Activated CD8-positive, alpha-beta memory T cell treated with anti-CD3 and anti-CD28 coated beads for 4 hours (primary cell): ENCODE data around the gene USP24.

Experiments
- DNase-seq, 2 donors: peaks; one replicate each; pipeline ENCODE4 v3.0.0-alpha.2; 2020; ENCODE audit warnings: low read depth in 2 of 2

USP24 gene

DNA sequence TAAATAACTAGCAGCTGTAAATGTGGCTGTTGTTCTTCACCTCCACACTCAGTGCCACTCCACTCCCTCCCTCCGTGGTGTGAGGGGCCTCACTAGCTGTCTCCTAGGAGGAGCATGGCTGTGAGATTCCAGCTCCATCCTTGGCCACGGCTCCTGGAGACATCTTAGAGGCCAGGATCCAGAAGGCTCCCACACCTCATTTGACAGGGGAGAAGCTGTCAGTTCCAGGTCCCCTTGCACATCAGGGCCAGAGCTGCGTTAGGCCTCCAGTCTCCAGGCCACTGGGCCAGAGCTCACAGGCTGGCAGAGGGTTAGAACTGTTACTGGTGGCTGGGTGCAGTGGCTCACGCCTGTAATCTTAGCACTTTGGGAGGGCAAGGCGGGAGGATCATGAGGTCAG is 160.8 kb downstream of the USP24 start:
- DNase-seq = no peak

DNA sequence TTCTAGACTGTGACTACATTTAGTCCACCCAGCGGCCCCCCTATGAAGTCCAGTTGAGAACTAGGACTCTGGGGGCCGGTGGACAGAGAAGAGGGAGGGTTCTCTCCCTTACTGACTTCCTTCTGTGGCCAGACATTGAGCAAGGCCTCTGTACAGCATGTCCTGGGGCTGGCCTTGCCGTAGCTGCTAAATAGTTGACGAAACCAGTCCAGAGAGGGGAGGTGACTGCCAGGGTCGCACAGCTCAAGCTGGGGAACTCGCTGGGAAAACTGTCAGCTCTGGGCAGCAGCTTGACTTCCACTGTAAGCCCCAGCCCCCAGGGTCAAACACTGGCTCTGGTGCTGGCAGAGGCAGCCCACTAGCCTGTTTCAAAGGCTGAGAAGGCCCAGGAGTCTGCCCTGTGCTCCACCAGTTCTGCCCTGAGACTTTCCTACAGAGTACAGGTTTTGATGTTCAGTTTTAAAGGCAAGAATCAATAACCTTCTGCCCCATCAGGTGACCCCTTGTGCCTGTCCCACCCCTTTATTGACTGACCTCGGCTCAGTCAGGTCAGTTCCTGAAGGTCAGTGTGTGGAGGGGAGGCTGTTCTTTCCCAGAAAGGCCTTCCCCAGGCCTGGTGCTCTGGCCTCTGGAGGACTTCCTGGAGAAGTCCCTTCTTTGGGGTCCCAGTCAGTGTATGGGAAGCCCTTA is 161.8 kb downstream of the USP24 start:
- DNase-seq = no peak

DNA sequence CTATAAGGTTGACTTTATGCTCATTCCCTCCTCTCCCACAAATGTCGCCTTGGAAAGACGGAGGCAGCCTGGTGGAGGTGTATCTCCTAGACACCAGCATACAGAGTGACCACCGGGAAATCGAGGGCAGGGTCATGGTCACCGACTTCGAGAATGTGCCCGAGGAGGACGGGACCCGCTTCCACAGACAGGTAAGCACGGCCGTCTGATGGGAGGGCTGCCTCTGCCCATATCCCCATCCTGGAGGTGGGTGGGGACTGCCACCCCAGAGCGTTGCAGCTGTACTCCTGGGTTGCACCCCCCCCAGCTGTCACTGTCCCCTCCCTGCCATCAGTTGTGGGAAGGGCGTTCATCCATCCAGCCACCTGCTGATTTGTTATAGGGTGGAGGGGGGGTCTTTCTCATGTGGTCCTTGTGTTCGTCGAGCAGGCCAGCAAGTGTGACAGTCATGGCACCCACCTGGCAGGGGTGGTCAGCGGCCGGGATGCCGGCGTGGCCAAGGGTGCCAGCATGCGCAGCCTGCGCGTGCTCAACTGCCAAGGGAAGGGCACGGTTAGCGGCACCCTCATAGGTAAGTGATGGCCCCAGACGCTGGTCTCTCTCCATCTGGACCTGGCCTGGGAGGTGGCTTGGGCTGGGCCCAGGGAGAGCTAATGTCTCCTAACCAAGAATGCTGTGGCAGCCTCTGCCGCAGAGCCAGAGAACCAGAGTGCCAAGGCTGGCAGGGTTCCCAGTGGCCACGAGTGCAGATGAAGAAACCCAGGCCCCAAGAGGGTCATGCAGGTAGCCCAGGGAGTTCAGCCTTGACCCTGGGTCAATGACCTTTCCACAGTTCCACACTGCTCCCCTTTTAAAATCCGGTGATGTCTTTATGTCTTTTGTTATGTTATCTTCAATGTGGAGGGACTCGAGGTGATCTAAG is 162.7 kb downstream of the USP24 start:
- no peak for DNase-seq

DNA sequence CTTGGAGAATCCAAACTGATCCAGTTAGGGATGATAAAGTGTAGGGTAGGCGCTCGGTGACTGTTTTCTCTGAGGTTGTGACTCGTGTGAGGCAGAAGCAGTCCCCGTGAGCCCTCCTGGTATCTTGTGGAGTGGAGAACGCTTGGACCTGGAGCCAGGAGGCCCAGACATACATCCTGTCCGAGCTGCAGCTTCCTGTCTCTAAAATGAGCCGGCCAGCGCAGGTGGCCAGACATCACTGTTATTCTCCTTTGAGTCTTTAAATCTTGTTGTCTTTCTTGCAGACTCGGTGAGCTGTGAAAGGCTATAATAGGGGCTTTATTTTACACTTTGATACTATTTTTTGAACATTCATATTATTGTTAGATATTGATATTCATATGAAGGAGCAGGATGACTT is 163.5 kb downstream of the USP24 start:
- no peak for DNase-seq

DNA sequence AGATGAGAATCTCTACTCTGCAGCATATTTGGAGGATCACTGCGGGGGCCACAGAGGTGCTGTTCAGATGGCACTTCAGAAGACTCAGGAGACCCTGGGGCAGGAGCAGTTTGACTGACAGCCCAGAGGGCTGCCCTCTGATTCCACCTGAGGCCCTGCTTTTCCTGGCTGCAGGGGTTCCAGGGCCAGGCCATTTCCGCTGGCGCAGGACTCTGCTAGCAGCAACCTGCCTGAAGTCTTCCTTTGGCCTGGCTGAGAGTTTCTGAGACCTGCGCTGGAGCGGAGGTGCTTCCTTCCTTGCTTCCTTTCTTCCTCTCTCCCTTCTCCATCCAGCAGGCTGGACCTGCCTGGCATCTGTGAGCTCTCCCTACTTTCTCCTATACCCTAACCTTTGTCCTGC is 164.0 kb downstream of the USP24 start:
- no peak for DNase-seq

DNA sequence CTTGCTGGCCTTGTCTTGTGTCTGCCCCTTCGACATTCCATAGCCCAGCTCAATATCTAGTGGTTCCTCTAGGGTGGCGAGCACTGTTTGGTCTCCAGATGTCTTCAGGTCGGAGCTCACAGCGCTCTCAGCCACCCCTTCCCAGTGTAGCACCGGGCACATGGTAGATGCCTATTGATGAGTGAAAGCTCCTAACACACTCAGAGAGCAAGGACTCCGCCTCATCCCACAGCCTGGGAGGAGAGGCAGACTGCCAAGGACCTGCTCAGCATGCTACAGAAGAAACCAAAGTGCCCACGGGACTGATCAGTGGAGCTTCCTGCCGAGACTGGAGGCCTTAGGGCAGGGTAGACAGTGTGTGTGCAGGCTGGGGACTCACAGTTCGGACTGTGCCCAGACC is 164.9 kb downstream of the USP24 start:
- no peak for DNase-seq

DNA sequence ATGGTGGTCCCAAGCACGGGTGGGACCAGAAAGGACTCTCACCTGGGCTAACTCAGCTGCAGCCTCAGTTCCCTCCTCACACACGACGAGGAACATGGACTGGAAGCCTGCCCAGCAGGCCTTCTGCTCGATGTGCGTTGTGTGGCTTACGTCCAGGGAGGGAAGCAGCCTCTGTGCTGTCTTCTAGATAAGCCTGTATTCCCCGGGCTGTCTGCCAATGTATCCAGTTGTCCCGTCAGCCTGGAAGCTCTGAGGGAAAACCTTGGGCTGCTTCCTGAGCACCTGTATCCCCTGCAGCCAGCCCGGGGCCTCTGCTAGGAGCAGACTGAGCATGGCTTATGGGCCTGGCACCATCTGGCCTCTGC is 165.3 kb downstream of the USP24 start:
- no peak for DNase-seq

DNA sequence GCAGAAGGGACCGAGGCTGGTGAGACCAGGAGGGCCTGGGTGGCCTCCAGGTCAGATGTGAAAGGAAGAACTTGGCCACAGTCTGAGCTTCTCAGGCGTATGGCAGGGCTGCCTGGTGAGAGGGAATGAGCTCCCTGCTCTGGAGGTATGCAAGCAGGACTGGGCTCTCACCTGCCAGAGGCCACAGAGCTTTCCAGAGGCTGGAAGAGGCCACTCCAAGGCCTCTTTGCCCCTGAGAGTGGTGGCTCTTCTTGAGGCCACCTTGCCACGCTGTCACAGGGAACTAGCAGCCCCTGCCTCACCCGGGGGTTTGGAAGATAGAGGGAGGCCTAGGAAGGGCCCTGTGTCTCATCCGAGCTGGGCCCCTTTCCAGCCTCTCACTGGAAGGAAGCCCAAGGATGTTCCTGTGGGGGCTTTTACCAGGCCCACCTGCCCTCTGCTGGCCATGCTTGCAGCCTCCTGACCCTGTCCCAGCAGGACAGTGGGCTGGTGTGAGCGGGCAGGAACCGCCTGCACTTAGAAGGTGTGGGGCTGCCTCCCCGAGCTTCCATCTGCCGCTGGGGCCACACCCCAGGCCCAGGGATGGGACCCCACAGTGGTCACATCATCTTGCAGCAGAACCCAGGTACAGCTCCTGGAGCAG is 165.8 kb downstream of the USP24 start:
- DNase-seq = no peak

DNA sequence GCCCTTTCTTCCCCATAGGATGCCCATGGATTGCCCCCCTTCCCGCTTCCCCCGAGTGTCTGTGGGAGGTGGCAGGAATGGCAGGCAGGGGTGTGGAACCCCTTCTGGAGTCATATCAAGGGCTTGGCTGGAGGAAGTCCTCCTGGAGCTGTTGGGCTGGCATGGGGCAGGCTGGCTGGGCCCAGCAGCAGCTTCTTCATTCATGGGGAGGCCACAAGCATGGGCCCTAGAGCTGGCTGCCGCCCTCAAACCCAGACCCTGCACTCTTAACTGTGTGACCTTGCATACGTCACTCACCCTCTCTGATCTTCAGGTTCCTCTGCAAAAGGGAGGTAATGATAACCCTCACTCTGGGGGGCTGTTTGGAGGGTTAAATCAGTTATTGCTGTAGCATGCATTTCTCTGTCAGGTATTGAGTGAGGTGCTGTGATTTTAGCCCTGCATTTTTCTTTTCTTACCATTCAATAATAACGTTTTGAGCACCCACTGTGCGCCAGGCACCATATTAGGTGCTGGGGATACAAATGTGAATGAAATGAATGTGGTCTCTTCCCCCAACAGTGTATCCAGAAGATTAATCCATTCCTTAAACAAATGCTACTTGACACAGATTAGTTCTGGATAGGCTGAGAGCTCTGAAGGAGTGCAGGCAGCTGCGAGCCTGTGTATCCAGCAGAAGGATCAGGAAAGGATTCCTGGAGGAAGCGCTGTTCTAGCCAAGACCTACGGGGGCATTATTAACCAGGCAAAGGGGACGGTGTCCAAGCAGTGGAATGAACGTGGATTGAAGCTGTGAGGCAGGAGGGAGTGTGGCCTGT is 166.5 kb downstream of the USP24 start:
- DNase-seq = no peak

DNA sequence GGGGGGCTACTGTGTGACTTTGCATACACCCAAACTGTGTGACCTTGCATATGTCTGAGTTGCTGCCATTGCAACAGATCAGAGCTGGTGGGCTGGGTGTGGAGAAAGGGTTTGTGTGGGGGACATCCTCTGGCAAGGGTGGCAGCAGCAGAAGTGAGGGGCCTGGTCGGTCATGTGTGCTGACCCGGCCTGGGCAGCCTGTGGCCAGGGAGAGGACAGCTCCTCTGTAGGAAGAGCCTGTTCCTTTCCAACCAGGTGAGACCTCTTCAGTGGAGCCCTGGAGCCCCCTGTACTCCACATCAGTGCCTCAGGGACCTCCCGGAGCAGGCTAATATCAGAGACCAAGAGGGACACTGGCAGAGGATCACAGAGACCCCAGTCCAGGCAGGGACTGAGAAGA is 167.6 kb downstream of the USP24 start:
- no peak for DNase-seq

DNA sequence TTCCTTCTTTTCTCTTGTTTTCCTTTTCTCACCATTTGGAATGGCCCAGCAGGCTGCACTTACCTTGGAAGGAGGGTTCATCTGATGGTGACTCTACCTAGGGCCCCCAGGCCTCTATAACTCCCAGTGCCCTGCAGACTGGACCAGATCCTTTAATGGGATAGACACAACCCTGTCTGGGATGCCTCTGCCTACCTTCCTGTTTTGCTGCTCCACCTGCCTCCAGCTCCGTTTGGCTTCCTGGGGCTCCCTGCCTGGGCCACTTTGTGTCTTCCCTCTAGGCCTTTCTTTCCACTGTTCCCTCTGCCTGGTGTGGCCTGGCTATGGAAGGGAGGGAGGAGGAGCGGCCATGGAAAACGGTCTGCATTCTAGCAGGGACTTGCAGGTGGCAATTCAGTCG is 168.3 kb downstream of the USP24 start:
- no peak for DNase-seq

DNA sequence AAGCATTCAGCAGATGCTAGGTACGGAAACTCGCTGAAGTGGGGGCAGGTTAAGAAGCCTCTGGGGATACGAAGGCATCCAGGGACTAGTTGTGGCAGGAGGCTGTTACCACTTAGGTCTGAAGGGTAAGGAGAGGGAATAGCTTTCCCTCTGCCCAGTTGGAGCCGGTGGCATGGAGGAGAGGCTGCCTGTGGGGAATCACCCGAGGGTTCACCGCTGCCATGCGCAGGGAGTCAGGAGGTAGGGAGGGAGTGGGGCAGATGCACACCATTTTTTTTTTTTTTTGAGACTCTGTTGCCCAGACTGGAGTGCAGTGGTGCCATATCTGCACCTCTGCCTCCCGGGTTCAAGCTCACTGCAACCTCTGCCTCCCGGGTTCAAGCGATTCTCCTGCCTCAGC is 169.7 kb downstream of the USP24 start:
- DNase-seq = no peak

DNA sequence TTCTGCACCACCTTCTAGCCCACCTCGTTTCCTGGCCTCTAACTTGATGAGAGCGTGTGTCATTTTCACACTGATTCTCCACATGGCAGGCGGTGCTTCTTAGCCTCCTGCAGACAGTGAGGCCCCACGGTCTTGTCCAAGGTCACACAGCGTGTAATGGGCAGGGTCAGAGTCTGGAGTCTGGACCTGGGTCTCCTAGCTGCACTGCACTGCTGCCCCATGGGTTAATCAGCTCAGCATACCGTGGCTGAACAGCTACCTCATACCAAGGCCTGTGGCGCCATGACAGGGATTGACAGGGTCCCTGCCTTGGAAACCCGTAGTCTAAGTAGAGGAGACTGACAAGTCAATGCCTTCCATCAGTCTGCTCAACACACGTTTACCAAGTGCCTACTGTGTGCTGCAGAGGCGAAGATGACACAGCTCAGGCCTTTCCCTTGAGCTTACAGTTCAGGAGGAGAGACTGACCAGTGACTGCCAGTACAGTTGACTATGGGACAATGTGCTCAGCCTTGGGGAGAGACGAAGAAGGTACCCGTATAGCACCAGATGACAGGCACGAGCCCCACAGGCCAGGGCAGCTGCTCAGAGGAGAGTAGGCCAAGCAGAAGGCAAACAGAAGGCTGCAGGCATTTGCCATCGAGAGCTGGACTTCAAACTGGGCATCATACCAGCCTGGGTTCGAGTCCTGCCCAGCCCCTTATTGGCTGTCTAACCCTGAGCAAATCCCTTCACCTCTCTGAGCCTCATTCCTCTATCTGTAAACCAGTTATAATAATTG is 170.4 kb downstream of the USP24 start:
- DNase-seq = no peak

DNA sequence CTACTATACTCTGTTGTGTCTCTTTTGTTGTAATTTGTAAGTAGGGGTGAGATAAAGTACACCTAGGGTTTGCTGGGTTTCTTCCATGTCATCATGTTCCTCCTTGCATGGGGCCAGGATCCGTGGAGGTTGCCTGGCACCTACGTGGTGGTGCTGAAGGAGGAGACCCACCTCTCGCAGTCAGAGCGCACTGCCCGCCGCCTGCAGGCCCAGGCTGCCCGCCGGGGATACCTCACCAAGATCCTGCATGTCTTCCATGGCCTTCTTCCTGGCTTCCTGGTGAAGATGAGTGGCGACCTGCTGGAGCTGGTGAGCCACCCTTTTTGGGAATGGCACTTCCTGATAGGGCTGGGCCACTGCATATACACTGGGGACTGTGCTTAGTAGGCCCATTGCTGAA is 171.4 kb downstream of the USP24 start:
- DNase-seq = no peak

DNA sequence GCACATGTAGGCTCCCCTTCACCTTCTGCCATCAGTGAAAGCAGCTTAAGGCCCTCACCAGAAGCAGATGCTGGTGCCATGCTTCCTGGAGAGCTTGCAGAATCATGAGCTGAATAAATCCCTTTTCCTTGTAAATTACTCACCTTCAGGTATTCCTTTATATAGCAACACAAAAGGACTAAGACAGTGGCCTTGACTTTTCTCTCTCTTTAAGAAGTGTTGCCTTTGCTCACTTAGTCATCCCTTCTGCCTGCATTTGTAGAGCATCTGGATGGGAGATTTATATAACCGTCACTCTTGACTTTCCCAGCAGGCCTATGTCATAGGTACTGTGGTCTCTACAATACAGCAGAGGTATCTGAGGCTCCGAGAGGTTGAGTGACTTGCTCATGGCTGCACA is 172.2 kb downstream of the USP24 start:
- DNase-seq = no peak

DNA sequence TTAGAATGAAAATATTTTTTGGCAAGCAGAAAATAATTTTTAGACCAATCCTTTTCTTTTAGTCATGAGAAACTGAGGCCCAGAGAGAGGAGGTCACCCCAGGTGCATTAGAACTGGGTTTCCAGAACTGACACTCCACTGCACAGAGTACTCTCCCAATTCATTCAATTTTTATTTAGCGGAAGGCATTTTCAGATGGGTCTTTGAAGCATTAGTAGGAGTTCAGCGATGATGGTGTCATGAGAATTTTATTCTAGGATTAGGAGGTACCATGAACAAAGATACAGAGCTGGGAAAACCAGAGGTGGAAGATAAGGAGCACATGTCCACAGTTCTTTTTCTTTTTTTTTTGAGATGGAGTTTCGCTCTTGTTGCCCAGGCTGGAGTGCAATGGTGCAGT is 173.6 kb downstream of the USP24 start:
- DNase-seq = no peak

DNA sequence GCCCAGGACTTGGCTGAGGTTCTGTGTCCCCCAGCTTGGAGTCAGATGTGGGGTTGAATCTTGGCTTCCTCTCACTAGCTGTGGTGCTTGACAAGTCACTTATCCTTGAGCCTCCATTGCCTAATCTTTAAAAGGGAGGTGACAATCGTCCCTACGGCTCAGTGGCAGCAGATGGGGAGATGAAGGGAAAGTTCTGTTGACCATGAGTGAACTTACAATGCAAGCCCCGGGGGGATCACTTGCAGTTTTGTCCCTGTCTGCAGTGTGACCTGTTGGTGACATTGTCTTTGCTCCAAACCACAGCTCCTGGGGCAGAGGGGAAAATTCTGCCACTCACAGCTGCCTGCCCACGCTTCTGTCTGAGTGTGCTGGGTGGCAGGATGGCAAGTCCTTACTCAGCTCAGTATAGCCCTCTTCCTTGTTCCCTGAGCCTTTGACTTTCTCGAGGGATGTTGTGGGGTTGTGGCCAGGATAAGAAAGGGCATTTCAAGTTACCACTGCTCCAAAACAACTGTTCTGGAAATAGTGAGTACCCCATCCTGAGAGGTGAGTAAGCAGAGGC is 174.2 kb downstream of the USP24 start:
- DNase-seq = no peak

DNA sequence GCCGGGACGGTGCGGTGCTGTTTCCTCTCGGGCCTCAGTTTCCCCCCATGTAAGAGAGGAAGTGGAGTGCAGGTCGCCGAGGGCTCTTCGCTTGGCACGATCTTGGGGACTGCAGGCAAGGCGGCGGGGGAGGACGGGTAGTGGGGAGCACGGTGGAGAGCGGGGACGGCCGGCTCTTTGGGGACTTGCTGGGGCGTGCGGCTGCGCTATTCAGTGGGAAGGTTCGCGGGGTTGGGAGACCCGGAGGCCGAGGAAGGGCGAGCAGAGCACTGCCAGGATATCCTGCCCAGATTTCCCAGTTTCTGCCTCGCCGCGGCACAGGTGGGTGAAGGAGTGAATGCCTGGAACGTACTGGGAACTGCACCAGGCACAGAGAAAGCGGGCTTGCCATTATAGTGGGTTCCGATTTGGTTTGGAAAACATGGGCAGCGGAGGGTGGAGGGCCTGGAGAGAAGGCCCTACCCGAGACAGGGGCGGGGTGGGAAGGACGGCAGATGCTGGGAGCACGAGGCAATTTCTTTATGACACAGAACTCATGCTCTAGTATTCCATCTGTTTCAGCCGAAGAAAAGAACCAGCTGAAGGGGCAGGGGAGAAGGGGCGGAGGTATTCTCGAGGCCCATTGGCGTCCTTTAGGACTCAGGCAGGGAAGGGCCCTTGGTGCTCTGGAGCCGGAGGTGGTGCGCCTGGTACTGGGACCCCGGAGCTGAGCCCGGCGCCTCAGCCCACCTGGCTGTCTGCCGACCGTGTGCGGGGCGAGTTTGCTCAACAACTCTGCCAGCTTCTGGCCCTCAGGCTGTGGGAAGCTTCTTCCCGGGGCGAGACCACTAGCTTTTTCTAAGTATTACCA is 174.9 kb downstream of the USP24 start:
- no peak for DNase-seq

DNA sequence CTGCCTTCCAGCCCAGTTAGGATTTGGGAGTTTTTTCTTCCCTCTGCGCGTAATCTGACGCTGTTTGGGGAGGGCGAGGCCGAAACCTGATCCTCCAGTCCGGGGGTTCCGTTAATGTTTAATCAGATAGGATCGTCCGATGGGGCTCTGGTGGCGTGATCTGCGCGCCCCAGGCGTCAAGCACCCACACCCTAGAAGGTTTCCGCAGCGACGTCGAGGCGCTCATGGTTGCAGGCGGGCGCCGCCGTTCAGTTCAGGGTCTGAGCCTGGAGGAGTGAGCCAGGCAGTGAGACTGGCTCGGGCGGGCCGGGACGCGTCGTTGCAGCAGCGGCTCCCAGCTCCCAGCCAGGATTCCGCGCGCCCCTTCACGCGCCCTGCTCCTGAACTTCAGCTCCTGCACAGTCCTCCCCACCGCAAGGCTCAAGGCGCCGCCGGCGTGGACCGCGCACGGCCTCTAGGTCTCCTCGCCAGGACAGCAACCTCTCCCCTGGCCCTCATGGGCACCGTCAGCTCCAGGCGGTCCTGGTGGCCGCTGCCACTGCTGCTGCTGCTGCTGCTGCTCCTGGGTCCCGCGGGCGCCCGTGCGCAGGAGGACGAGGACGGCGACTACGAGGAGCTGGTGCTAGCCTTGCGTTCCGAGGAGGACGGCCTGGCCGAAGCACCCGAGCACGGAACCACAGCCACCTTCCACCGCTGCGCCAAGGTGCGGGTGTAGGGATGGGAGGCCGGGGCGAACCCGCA is 175.7 kb downstream of the USP24 start, which contains the start of gene PCSK9:
TSS of gene PCSK9 (plus strand) at position 207 of the 741 bp plus-strand sequence. CDS start at position 497, 290 bp downstream.
- DNase-seq = no peak
